Measurements from ENCODE around the gene NPR2. TPM values are rescaled to one million over a fixed set of nuclear protein-coding genes. Genes with fewer than 3 reads are reported as not detected.

Gene NPR2
- total and polyA plus RNA-seq, 2 experiments from 2014 or later, result 12.2 to 13.9 TPM

GRCh38 chr9:35757226-35757891, 34.0 kb upstream of the NPR2 start:
- H3K36me3 ChIP-seq (replicated peaks; ENCODE audit: insufficient read depth, low read depth), result no peaks in the 10 kb centered on the region
- no peaks in the 10 kb centered on the region for H3K27me3 ChIP-seq
- no peaks in the 10 kb centered on the region for H3K9me3 ChIP-seq (ENCODE audit: low read depth)
- peak overlapping the region; percentile 57 for H3K4me3 ChIP-seq
- peak overlapping the region; percentile 74 for H2AFZ ChIP-seq
- TF ChIP-seq CTCF (IDR thresholded peaks at IDR 0.05; ENCODE audit: poor library complexity), result no peak
- no peak for TF ChIP-seq EZH2phosphoT487 (IDR thresholded peaks at IDR 0.05; ENCODE audit: low read depth, severe bottlenecking, unreplicated experiment)
- no peak for TF ChIP-seq EZH2 (IDR thresholded peaks at IDR 0.05; ENCODE audit: borderline replicate concordance)
- peak overlapping the region; percentile 91 for H3K4me2 ChIP-seq
- H3K79me2 ChIP-seq, result peaks cover 43% of the 10 kb centered on the region
- DNase-seq (ENCODE audit: low spot score), result no peak
- 3% methylated on average over 20 of the region's 20 CpGs for WGBS (ENCODE audit: low lambda C conversion rate, missing lambda C conversion rate)
- H3K4me1 ChIP-seq (ENCODE audit: insufficient read depth), result peaks cover 14% of the 10 kb centered on the region
- no peaks in the 10 kb centered on the region for H3K9me2 ChIP-seq (replicated peaks; ENCODE audit: insufficient read depth)
- H4K20me1 ChIP-seq (ENCODE audit: insufficient read depth, poor library complexity, severe bottlenecking), result no peaks in the 10 kb centered on the region
- peak overlapping the region; percentile 99 for H3K27ac ChIP-seq

- no peak for TF ChIP-seq EZH2phosphoT487 (IDR thresholded peaks at IDR 0.05; ENCODE audit: low read depth, severe bottlenecking, unreplicated experiment)
- TF ChIP-seq EZH2 (IDR thresholded peaks at IDR 0.05; ENCODE audit: borderline replicate concordance), result no peak
- no peak for TF ChIP-seq CTCF (IDR thresholded peaks at IDR 0.05; ENCODE audit: poor library complexity)
- H4K20me1 ChIP-seq (ENCODE audit: insufficient read depth, poor library complexity, severe bottlenecking), result no peaks in the 10 kb centered on the region
- H3K9me2 ChIP-seq (replicated peaks; ENCODE audit: insufficient read depth), result no peaks in the 10 kb centered on the region
- H3K4me3 ChIP-seq, result no peak overlapping the region
- DNase-seq (ENCODE audit: low spot score), result no peak
- H3K9me3 ChIP-seq (ENCODE audit: low read depth), result no peaks in the 10 kb centered on the region
- H3K4me1 ChIP-seq (ENCODE audit: insufficient read depth), result peaks cover 14% of the 10 kb centered on the region
- H3K4me2 ChIP-seq, result peak overlapping the region; percentile 91
- H3K27me3 ChIP-seq, result no peaks in the 10 kb centered on the region
- peak overlapping the region; percentile 99 for H3K27ac ChIP-seq
- peaks cover 47% of the 10 kb centered on the region for H3K79me2 ChIP-seq
- H3K36me3 ChIP-seq (replicated peaks; ENCODE audit: insufficient read depth, low read depth), result no peaks in the 10 kb centered on the region
- H2AFZ ChIP-seq, result no peak overlapping the region
These were observed 33.5 kb upstream of the NPR2 start for GRCh38 chr9:35757892-35758275.

GRCh38 chr9:35758475-35759050, 32.8 kb upstream of the NPR2 start:
- Histone ChIP-seq H3K27me3 (no peaks in the 10 kb centered on the region), H3K9me2 (replicated peaks; ENCODE audit: insufficient read depth) (no peaks in the 10 kb centered on the region), H4K20me1 (ENCODE audit: insufficient read depth, poor library complexity, severe bottlenecking) (no peaks in the 10 kb centered on the region), H3K4me1 (ENCODE audit: insufficient read depth) (peaks cover 14% of the 10 kb centered on the region), H3K36me3 (replicated peaks; ENCODE audit: insufficient read depth, low read depth) (no peaks in the 10 kb centered on the region), H3K79me2 (peaks cover 53% of the 10 kb centered on the region), H3K4me2 (peak overlapping the region; percentile 91), H2AFZ (no peak overlapping the region), H3K4me3 (no peak overlapping the region), H3K27ac (peak overlapping the region; percentile 99), H3K9me3 (ENCODE audit: low read depth) (no peaks in the 10 kb centered on the region)
- no peak for DNase-seq (ENCODE audit: low spot score)
- WGBS (ENCODE audit: low lambda C conversion rate, missing lambda C conversion rate), result 85% methylated on average over 3 of the region's 3 CpGs
- no peak for TF ChIP-seq EZH2phosphoT487 (IDR thresholded peaks at IDR 0.05; ENCODE audit: low read depth, severe bottlenecking, unreplicated experiment)

- H3K27ac ChIP-seq, result no peak overlapping the region
These were observed 31.6 kb upstream of the NPR2 start for GRCh38 chr9:35759795-35760194.

More at GRCh38 chr9:35759795-35760194, 31.6 kb upstream of the NPR2 start:
- Histone ChIP-seq H3K4me1 (ENCODE audit: insufficient read depth) (peaks cover 14% of the 10 kb centered on the region), H3K79me2 (peaks cover 55% of the 10 kb centered on the region), H3K4me2 (no peak overlapping the region), H4K20me1 (ENCODE audit: insufficient read depth, poor library complexity, severe bottlenecking) (no peaks in the 10 kb centered on the region), H2AFZ (no peak overlapping the region), H3K4me3 (no peak overlapping the region), H3K36me3 (replicated peaks; ENCODE audit: insufficient read depth, low read depth) (no peaks in the 10 kb centered on the region), H3K9me3 (ENCODE audit: low read depth) (no peaks in the 10 kb centered on the region), H3K9me2 (replicated peaks; ENCODE audit: insufficient read depth) (no peaks in the 10 kb centered on the region), H3K27me3 (no peaks in the 10 kb centered on the region)
- no peak for DNase-seq (ENCODE audit: low spot score)
- 90% methylated on average over 4 of the region's 4 CpGs for WGBS (ENCODE audit: low lambda C conversion rate, missing lambda C conversion rate)
- no peak for TF ChIP-seq EZH2 (IDR thresholded peaks at IDR 0.05; ENCODE audit: borderline replicate concordance)
- TF ChIP-seq EZH2phosphoT487 (IDR thresholded peaks at IDR 0.05; ENCODE audit: low read depth, severe bottlenecking, unreplicated experiment), result no peak
- no peak for TF ChIP-seq CTCF (IDR thresholded peaks at IDR 0.05; ENCODE audit: poor library complexity)

All from hepatocyte (in vitro differentiated cells).